H1 (cell line): Measurements from ENCODE around the gene BMF. TPM values are rescaled to one million over a fixed set of nuclear protein-coding genes. Genes with fewer than 3 reads are reported as not detected.

Source experiments
- CHD7 ChIP-seq: fragments of 300-600 bp; sonication (generic); IDR thresholded peaks from 2 replicates; pipeline ENCODE4 v1.7.1; 2012; ENCODE audit warnings: low read length, moderate library complexity, mild to moderate bottlenecking, inconsistent platforms; ENCODE audit not compliant: insufficient replicate concordance
- EGR1 ChIP-seq: IDR thresholded peaks from 2 replicates; pipeline ENCODE4 v1.6.1; 2011; ENCODE audit warnings: low read depth, low read length, borderline replicate concordance
- NRF1 ChIP-seq: IDR thresholded peaks from 2 replicates; pipeline ENCODE4 v1.6.1; 2011; ENCODE audit warnings: mild to moderate bottlenecking, low read depth, low read length, improper control_type of control experiment
- POLR2AphosphoS5 ChIP-seq: IDR thresholded peaks from 2 replicates; pipeline ENCODE4 v1.6.1; 2011; ENCODE audit warnings: low read depth, low read length
- RFX5 ChIP-seq: IDR thresholded peaks from 2 replicates; pipeline ENCODE4 v1.6.1; 2011; ENCODE audit warnings: low read depth, low read length, improper control_type of control experiment, borderline replicate concordance
- RNF2 ChIP-seq: fragments of 200-900, 300-1000 bp; sonication (generic); IDR thresholded peaks from 2 replicates; pipeline ENCODE4 v1.7.1; 2016; ENCODE audit warnings: borderline replicate concordance, low read depth, mild to moderate bottlenecking, antibody characterized with exemption, low read length; ENCODE audit not compliant: poor library complexity, severe bottlenecking; ENCODE audit errors: missing control alignments
- RXRA ChIP-seq: IDR thresholded peaks from 2 replicates; pipeline ENCODE4 v1.6.1; 2011; ENCODE audit warnings: low read depth, mild to moderate bottlenecking, low read length, moderate library complexity; ENCODE audit not compliant: insufficient read depth
- SP2 ChIP-seq: IDR thresholded peaks from 2 replicates; pipeline ENCODE4 v1.6.1; 2012; ENCODE audit warnings: mild to moderate bottlenecking, low read length, inconsistent platforms
- TAF1 ChIP-seq: IDR thresholded peaks from 2 replicates; pipeline ENCODE4 v1.6.1; 2011; ENCODE audit warnings: mild to moderate bottlenecking, low read depth, low read length
- polyA plus RNA-seq, 7 experiments: library from polyadenylated mRNA; depleted of rRNA in 3 of 7; stranded (reverse) in 5 of 7; unstranded in 2 of 7; fragments of >200 nt in 5 of 7; fragments of 200-250 nt in 2 of 7; gene quantifications; 1 replicate in 5 of 7; 2 replicates in 1 of 7; 4 replicates in 1 of 7; pipeline versions ENCODE4 v1.2.1 to v1.2.3, GENCODE V29; 2011 to 2013; ENCODE audit warnings: missing spikeins in 2 of 7, mixed read lengths in 2 of 7
- total RNA-seq: library from RNA; stranded (reverse); fragmentation: NEBNext Ultra II Directional; extraction: Animal tissue kit (Norgen Biotek cat#: 25700); gene quantifications from 2 replicates; pipeline ENCODE4 v1.2.1, GENCODE V29; 2021

BMF gene
- total and polyA plus RNA-seq, 2 of the 8 experiments (the other 6 are each of a cell fraction or from before 2014, with no cell fraction given): 21.2 to 24.2 TPM

- TF ChIP-seq CHD7: no peak
- no peak; the same call in 1 of the 2 replicates for TF ChIP-seq POLR2AphosphoS5
- no peak for TF ChIP-seq EGR1
- TF ChIP-seq RXRA: no peak
- no peak for TF ChIP-seq RNF2
- no peak for TF ChIP-seq RFX5
- TF ChIP-seq NRF1: no peak
- no peak for TF ChIP-seq SP2
- TF ChIP-seq TAF1: peak; percentile 70
Measured at GRCh38 chr15:40102897-40103858, 5.5 kb downstream of the BMF start (continued).
